ENCODE results near the gene ADPRM.
"Not testable (repeated sequence)": the region's sequence is repeated elsewhere in the genome, so short reads cannot be mapped to it uniquely, and the experiment has no call there.

The ADPRM gene, protein sequence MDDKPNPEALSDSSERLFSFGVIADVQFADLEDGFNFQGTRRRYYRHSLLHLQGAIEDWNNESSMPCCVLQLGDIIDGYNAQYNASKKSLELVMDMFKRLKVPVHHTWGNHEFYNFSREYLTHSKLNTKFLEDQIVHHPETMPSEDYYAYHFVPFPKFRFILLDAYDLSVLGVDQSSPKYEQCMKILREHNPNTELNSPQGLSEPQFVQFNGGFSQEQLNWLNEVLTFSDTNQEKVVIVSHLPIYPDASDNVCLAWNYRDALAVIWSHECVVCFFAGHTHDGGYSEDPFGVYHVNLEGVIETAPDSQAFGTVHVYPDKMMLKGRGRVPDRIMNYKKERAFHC

GRCh38 chr17:10697092-10698081 is at the start of gene ADPRM, which contains the start of gene SCO1:
Gene ADPRM, plus strand, starts transcription at chr17:10697594. Its CDS starts 7,333 bp downstream, at chr17:10704927.
Gene SCO1, minus strand, starts transcription at chr17:10697533. Its CDS starts 26 bp downstream, at chr17:10697507.
- peak; percentile 81 for DNase-seq (ENCODE audit: low read depth)

- no peak for DNase-seq (ENCODE audit: low read depth)
Measured at GRCh38 chr17:10648381-10648780, 49.0 kb upstream of the ADPRM start.

DNA sequence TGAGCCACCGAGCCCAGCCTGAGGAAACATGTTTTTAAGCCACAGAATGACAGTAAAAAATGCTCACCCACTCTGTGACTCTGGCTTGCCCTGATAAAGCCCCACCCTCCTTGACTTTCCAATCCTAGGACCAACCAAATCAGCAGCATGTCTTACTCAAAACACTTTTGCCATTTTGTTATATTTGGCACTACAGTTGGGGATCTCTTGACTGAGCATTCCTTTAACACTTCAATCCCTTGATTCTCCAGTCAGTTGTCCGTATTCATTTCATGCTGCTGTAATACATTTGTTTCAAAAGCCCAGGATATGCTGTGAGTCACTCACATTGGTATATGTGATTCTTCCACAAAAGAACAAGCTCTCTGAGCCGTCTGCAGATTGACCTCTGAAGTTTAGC is 48.4 kb upstream of the ADPRM start:
- DNase-seq (ENCODE audit: low read depth) = no peak

- no peak for DNase-seq (ENCODE audit: low read depth)
Measured at GRCh38 chr17:10649602-10650001, 47.8 kb upstream of the ADPRM start.

- no peak for DNase-seq (ENCODE audit: low read depth)
Measured at GRCh38 chr17:10651927-10652326, 45.5 kb upstream of the ADPRM start.

GRCh38 chr17:10652984-10653659 is 44.3 kb upstream of the ADPRM start:
- DNase-seq (ENCODE audit: low read depth) = no peak

DNA sequence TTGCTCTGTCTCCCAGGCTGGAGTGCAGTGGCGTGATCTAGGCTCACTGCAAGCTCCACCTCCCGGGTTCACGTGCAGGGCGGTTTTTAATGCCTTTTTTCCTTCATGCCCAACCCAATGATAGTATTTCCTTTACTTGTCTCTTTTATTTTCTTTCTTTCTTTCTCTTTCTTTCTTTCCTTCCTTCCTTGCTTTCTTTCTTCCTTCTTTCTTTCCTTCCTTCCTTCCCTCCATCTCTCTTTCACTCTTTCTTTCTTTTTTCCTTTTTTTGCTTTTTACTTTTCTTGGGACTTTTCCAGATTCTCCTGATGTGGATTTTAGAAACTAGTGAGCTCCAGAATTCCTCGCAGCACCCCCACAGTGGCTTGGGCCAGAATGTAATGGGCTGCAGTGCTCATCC is 43.4 kb upstream of the ADPRM start:
- no peak for DNase-seq (ENCODE audit: low read depth)

DNA sequence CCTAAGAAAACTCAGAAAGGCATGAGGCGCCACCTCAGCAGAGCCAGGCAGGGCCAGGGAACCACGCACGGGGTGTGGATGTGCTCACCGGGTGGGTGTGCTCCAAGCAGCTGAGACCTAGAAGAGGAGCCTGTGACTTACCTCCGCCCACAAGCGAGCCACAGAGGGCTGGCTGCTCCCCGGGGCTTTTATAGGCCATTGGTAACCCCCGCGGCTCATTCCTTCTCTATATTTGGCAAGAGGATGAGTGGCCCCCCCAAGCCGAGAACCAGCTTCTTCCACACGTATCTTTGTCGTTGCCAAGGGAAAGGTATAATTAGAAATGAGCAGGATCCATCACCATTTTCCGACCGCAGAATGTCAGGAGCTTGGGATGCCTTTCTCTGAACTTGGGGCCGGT is 40.2 kb upstream of the ADPRM start, which contains the start of gene MYH3:
Gene MYH3 (minus strand): TSS at position 162 of the 400 bp plus-strand sequence. CDS start 2,245 bp downstream, outside the sequence.
- no peak for DNase-seq (ENCODE audit: low read depth)

DNA sequence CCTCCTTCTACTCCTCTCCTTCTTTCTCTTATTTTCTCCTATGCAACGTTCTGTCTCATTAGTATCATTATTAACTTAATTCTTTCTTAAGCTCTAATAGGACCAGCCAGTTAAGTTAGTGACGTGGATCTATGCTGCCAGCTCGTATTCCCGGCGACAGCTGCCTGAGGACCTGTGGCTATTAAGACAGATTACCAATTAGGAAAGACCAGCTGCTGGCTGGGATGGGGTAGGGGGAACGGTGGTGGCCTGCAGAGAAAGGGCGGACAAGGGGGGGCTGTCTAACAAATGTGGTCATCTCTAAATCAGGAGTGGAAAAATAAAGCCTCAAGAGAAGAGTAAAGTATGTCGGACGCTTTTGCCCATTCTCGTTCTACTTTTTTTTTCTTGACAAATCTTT is 39.5 kb upstream of the ADPRM start:
- no peak for DNase-seq (ENCODE audit: low read depth)

DNA sequence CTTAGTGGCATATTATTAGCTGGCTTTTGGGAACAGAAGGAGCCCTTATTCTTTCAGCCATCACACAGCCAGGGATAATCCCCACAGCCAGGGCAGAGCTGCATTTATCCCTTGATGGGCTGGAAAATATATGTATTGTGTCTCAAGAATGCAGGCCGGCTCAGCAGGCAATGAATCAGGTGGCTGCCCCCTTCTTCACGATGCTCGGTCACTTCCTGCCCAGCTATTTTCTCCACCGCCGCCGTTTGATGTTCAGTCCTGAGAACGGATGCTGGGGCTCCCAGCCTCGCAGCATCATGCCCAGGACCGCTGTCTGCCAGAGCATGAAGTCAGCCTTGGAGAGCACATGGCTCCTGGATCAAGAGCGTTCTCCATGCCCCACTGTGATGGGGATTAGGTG is 36.0 kb upstream of the ADPRM start:
- no peak for DNase-seq (ENCODE audit: low read depth)

DNA sequence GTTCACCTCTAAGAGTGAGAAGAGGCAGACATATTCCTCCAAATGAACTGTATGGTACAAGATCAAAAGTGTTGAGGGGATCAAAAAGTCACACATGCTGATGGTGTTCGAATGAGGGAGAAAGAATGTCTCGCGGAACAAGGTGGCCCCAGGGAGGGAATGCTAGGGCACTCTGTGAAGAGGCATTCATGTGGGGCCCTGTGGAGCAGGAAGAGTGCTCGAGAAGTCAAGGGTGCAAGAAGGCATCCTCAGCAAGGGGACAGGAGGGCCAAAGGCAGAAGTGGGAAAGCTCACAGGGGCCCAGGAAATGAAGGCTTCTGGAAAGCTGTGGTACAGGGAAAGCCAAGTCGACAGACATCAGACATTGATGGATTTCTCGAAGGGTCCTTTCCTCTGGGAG is 34.2 kb upstream of the ADPRM start:
- no peak for DNase-seq (ENCODE audit: low read depth)

GRCh38 chr17:10664571-10664970 is 32.8 kb upstream of the ADPRM start:
- DNase-seq (ENCODE audit: low read depth) = no peak

- DNase-seq (ENCODE audit: low read depth) = no peak
Measured at GRCh38 chr17:10666906-10667305, 30.5 kb upstream of the ADPRM start.

DNA sequence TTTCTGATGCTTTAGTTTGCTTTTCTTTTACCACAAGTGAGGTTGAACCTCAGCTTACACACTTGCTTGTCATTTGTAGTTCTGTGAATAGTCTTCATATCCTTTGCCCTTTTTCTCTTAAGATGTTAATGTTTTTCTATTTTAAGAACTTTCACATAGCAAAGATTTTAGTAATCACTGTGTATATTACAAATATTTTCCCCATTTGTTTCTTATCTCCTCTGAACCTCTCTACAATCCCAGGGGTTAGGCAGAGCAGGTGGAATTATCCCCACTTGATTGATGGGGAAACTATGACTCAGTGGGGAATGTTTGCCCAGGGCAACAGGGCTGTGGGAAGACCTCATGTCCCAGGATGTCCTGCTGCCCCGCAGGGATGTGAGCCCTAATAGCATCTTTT is 28.6 kb upstream of the ADPRM start:
- DNase-seq (ENCODE audit: low read depth) = no peak

DNA sequence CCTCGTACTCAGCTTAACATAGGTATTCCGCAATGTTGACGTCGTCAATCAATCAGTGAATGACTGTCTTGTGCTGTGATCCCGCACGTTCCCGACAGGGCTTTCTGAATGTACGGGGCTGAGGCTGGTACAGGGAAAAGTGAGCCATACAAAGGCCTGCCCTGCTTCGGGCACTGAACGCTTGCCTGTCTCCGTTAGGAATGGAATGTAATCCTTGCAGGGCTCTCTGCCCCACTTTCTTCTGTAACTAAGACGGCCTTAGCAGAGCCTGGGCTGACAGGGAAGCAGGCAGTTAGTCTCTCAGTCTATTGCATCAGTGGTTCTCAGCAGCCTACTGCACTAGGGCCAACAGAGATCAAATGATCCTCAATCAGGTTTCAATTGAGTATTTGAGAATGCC is 24.1 kb upstream of the ADPRM start:
- no peak for DNase-seq (ENCODE audit: low read depth)

DNA sequence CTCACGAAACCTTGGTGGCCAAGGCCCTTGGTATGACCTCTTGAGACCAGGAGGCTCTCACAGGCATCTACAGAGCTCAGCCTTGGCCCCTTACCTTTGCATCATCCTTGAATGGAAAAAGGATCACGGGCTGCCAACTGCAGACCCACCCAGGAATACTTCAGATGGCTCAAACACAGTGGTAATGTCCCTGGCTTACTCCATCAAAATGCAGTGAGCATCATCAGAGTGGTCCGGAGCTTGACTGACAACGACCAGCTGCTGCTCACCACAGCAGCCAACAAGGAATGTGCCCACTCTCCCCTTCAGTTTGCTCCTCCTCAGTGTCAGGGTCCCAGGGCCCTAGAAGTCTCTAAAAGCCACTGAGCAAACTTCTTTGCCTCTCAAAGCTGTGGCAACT is 22.7 kb upstream of the ADPRM start:
- no peak for DNase-seq (ENCODE audit: low read depth)

- no peak for DNase-seq (ENCODE audit: low read depth)
Measured at GRCh38 chr17:10681866-10682446, 15.4 kb upstream of the ADPRM start.

DNA sequence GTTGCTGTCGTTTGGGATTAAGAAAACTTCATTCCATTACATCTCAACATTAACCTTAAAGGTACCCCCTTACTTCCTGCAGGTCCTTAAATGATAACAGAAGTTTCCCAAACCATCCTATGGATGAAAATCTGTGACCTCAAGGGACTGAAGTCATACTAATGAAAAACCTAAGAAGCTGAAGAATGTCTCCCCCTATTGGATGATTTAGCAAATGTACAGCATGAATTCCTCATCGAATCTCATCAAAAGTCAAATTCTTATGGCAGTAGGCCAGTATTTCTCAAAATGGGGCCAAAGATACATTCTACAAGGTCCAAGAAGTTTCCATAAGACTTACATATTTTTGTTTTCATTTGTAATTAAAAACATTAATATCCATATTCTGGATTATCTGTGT is 13.5 kb upstream of the ADPRM start:
- DNase-seq (ENCODE audit: low read depth) = no peak

GRCh38 chr17:10687499-10687898 is 9.9 kb upstream of the ADPRM start:
- DNase-seq (ENCODE audit: low read depth) = no peak

GRCh38 chr17:10695875-10696407 is 1.5 kb upstream of the ADPRM start:
- DNase-seq (ENCODE audit: low read depth) = not testable (repeated sequence)

DNA sequence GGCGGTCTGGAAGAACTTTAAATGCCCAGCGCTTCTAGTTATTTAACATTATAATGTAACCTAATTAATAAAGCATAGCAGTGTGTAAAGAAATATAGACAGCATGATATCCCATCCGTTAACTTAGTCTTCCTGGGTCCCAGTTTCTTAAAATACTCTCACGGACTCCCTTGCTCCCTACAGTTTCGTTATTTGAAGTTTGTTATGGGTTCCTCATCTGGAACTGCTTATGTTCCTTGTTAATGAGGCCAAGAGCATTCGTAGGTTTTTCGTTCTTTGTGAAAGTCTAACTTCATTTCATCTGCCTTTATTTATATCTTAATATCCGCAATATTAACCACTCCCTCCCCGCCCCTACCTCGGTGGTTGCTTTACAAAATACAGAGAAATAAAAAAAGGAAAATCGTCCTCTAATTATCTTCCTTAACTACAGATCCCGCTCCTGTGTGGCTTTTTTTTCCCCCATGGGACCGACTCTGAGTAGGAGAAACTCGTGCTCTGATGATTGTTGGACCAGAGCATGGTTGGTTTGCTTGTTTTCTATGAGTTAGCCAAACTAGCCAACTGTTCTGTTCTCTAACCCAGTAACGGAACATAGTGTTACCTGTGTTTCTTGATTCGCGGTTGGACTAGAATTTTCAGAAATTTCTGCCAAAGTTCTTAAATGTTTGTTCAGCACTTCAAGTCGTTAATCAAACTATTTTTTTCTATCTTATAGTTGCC is 863 bp downstream of the ADPRM start:
- DNase-seq (ENCODE audit: low read depth) = no peak
